SU-DHL-6 (cell line): ENCODE measurements around the gene NT5C1A.

Experiments used
- CTCF ChIP-seq: fragments of 200-600 bp; sonication (generic); IDR thresholded peaks from one replicate; pipeline ENCODE4 v1.5.1; 2017; ENCODE audit warnings: antibody characterized with exemption, mild to moderate bottlenecking, low read length, moderate library complexity; ENCODE audit not compliant: insufficient read depth, poor library complexity, severe bottlenecking
- EZH2phosphoT487 ChIP-seq: fragments of 200-600 bp; sonication (generic), shearing (Covaris generic); conservative IDR thresholded peaks from 2 replicates; pipeline ENCODE4 v1.6.1; 2018; ENCODE audit warnings: mild to moderate bottlenecking, antibody characterized with exemption, low read length, moderate library complexity, mixed read lengths

DNA sequence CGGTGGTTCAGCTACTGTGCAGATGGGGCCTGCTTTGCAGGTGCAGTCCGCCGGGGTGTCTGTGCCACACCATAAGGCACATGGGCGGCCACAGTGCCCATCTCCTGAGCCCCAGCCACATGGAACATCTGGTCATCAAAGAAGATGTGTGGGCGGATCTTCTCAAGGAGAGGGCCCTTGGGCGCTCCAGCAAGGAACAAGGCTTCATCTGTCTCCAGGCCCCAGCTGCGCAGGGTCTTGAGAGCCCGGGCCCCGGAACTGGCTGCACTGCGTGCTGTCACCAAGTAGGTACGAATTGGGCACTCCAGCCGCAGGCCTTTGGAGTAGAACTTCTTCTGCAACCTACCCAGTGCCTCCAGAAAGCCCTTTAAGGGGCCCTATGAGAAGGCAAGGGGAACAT is 12.8 kb downstream of the NT5C1A start:
- TF ChIP-seq CTCF (no peak), EZH2phosphoT487 (no peak)
